HepG2 (cell line): ENCODE results near the gene PNN. TPM values are rescaled to one million over a fixed set of nuclear protein-coding genes. Genes with fewer than 3 reads are reported as not detected.
"Not testable (repeated sequence)": the region's sequence is repeated elsewhere in the genome, so short reads cannot be mapped to it uniquely, and the experiment has no call there.

Source experiments
- DPF2 ChIP-seq: sonication (generic); formaldehyde crosslinking; IDR thresholded peaks from 2 replicates; pipeline ENCODE4 v1.4.0; 2020; ENCODE audit warnings: mild to moderate bottlenecking, low read depth, missing genetic modification reagents, borderline replicate concordance
- GLI4 ChIP-seq: sonication (generic); formaldehyde crosslinking; IDR thresholded peaks from 2 replicates; pipeline ENCODE4 v1.5.1; 2020; ENCODE audit warnings: missing genetic modification reagents, mild to moderate bottlenecking, moderate library complexity, borderline replicate concordance
- HNF1A ChIP-seq, 2 experiments: sonication (generic) in 1 of 2; formaldehyde crosslinking in 1 of 2; IDR thresholded peaks; 2 replicates each; pipeline versions ENCODE4 v1.4.0 to v1.6.1; 2016 to 2020; ENCODE audit warnings: borderline replicate concordance in 1 of 2, low read depth in 1 of 2, mild to moderate bottlenecking in 1 of 2, missing genetic modification reagents in 1 of 2
- HOXA5 ChIP-seq: sonication (generic); formaldehyde crosslinking; IDR thresholded peaks from 2 replicates; pipeline ENCODE4 v1.4.0; 2020; ENCODE audit warnings: missing genetic modification reagents
- ISX ChIP-seq: sonication (generic); formaldehyde crosslinking; conservative IDR thresholded peaks from 2 replicates; pipeline ENCODE4 v1.5.0; 2020; ENCODE audit warnings: missing genetic modification reagents
- KAT7 ChIP-seq: IDR thresholded peaks from 2 replicates; pipeline ENCODE4 v1.6.1; 2018; ENCODE audit warnings: borderline replicate concordance, missing compliant biosample characterization
- KMT2A ChIP-seq: sonication (generic); formaldehyde crosslinking; IDR thresholded peaks from 2 replicates; pipeline ENCODE4 v1.4.0; 2020; ENCODE audit warnings: missing genetic modification reagents
- LCORL ChIP-seq, 2 experiments: fragments of 450-650 bp in 1 of 2; sonication (generic) in 1 of 2; formaldehyde crosslinking in 1 of 2; IDR thresholded peaks; 2 replicates each; pipeline versions ENCODE4 v1.5.0 to v1.6.1; 2017 to 2020; ENCODE audit warnings: antibody characterized with exemption in 1 of 2, missing genetic modification reagents in 1 of 2
- MED1 ChIP-seq: sonication (generic); formaldehyde crosslinking; IDR thresholded peaks from 2 replicates; pipeline ENCODE4 v1.4.0; 2020; ENCODE audit warnings: missing genetic modification reagents
- NR2F6 ChIP-seq, 2 experiments: IDR thresholded peaks; 2 replicates each; pipeline ENCODE4 v1.6.1; 2016; ENCODE audit warnings: antibody characterized with exemption in 1 of 2, mild to moderate bottlenecking in 1 of 2
- POGK ChIP-seq: sonication (generic); formaldehyde crosslinking; conservative IDR thresholded peaks from 2 replicates; pipeline ENCODE4 v1.8.0; 2022; ENCODE audit warnings: mild to moderate bottlenecking, moderate library complexity, missing genetic modification reagents
- RAD21 ChIP-seq: fragments of 450-650 bp; formaldehyde crosslinking; IDR thresholded peaks from 2 replicates; pipeline ENCODE4 v1.5.0; 2020; ENCODE audit warnings: mild to moderate bottlenecking
- STAT5B ChIP-seq: sonication (generic); formaldehyde crosslinking; IDR thresholded peaks from 2 replicates; pipeline ENCODE4 v1.4.0; 2020; ENCODE audit warnings: missing genetic modification reagents
- TARDBP ChIP-seq: sonication (generic); formaldehyde crosslinking; IDR thresholded peaks from 2 replicates; pipeline ENCODE4 v1.8.0; 2022; ENCODE audit warnings: mild to moderate bottlenecking, missing genetic modification reagents
- THAP11 ChIP-seq: IDR thresholded peaks from 2 replicates; pipeline ENCODE4 v1.6.1; 2016; ENCODE audit warnings: missing biosample characterization, missing genetic modification reagents
- ZBTB1 ChIP-seq: sonication (generic); formaldehyde crosslinking; IDR thresholded peaks from 2 replicates; pipeline ENCODE4 v1.4.0; 2020; ENCODE audit warnings: missing genetic modification reagents, borderline replicate concordance
- ZNF136 ChIP-seq: sonication (generic); formaldehyde crosslinking; IDR thresholded peaks from 2 replicates; pipeline ENCODE4 v1.8.1; 2022; ENCODE audit warnings: low read depth, mild to moderate bottlenecking, moderate library complexity, missing genetic modification reagents
- ZNF24 ChIP-seq: fragments of 450-650 bp; IDR thresholded peaks from 2 replicates; pipeline ENCODE4 v1.6.1; 2017; ENCODE audit warnings: antibody characterized with exemption, mild to moderate bottlenecking
- ZNF260 ChIP-seq: sonication (generic); formaldehyde crosslinking; IDR thresholded peaks from 2 replicates; pipeline ENCODE4 v1.4.0; 2020; ENCODE audit warnings: missing genetic modification reagents, low read depth, mild to moderate bottlenecking, borderline replicate concordance
- ZNF3 ChIP-seq: IDR thresholded peaks from 2 replicates; pipeline ENCODE4 v1.7.0; 2017; ENCODE audit warnings: inconsistent platforms
- polyA plus RNA-seq, 8 experiments: library from polyadenylated mRNA; depleted of rRNA in 3 of 8; stranded (reverse) in 7 of 8; unstranded in 1 of 8; fragments of >200 nt; fragmentation: Illumina TruSeq in 4 of 8; extraction: Trizol in 4 of 8; gene quantifications; 2 replicates each; pipeline versions ENCODE4 v1.2.1 to v1.2.3, GENCODE V29; 2011 to 2016; ENCODE audit warnings: low read depth in 4 of 8, missing spikeins in 1 of 8, mixed read lengths in 1 of 8; ENCODE audit not compliant: insufficient read depth in 1 of 8
- total RNA-seq, 5 experiments: library from RNA; depleted of rRNA; stranded (reverse); fragments of >200 nt; fragmentation: Illumina TruSeq; extraction: Trizol; gene quantifications; 2 replicates each; pipeline ENCODE4 v1.2.3, GENCODE V29; 2016; ENCODE audit warnings: low read depth in 1 of 5
- TF ChIP-seq, protein P1 (sequence below): sonication (generic); formaldehyde crosslinking; IDR thresholded peaks from 2 replicates; pipeline ENCODE4 v1.5.0; 2020; ENCODE audit warnings: missing genetic modification reagents

PNN gene
- total and polyA plus RNA-seq, 2 of the 13 experiments (the other 11 are each of a cell fraction or from before 2014, with no cell fraction given) = 58.0 to 214 TPM

- TF ChIP-seq TARDBP (CRISPR knock-in tag) (peak; percentile 46; the same call in 1 of the 2 replicates), ZNF136 (peak; percentile 82; the same call in 1 of the 2 replicates), ZNF3 (CRISPR knock-in tag) (0 out of 2 replicates have a peak, but pooled peaks have one; percentile 50), STAT5B (CRISPR knock-in tag) (0 out of 2 replicates have a peak, but pooled peaks have one; percentile 64), MED1 (peak; percentile 67), GLI4 (peak; percentile 36; the same call in 1 of the 2 replicates), POGK (CRISPR knock-in tag) (peak; percentile 35; the same call in 1 of the 2 replicates), ISX (CRISPR knock-in tag) (0 out of 2 replicates have a peak, but pooled peaks have one; percentile 54), HOXA5 (CRISPR knock-in tag) (0 out of 2 replicates have a peak, but pooled peaks have one; percentile 44), KMT2A (CRISPR knock-in tag) (peak; percentile 46; the same call in 1 of the 2 replicates), THAP11 (CRISPR knock-in tag) (peak; percentile 73), ZBTB1 (CRISPR knock-in tag) (0 out of 2 replicates have a peak, but pooled peaks have one; percentile 42), KAT7 (peak; percentile 25; the same call in 1 of the 2 replicates), RAD21 (CRISPR knock-in tag) (peak; percentile 93), LCORL (IDR thresholded peaks at IDR 0.05) (peak; percentile 80), LCORL (CRISPR knock-in tag; IDR thresholded peaks at IDR 0.05) (peak; percentile 90), DPF2 (0 out of 2 replicates have a peak, but pooled peaks have one; percentile 43), NR2F6 (IDR thresholded peaks at IDR 0.05) (peak; percentile 61), NR2F6 (CRISPR knock-in tag; IDR thresholded peaks at IDR 0.05) (peak; percentile 43; the same call in 1 of the 2 replicates), ZNF260 (CRISPR knock-in tag) (0 out of 2 replicates have a peak, but pooled peaks have one; percentile 63), ZNF24 (peak; percentile 81), HNF1A (CRISPR knock-in tag; IDR thresholded peaks at IDR 0.05; ENCODE audit: borderline replicate concordance) (peak; percentile 9; the same call in 1 of the 2 replicates)
- TF ChIP-seq, protein P1, sequence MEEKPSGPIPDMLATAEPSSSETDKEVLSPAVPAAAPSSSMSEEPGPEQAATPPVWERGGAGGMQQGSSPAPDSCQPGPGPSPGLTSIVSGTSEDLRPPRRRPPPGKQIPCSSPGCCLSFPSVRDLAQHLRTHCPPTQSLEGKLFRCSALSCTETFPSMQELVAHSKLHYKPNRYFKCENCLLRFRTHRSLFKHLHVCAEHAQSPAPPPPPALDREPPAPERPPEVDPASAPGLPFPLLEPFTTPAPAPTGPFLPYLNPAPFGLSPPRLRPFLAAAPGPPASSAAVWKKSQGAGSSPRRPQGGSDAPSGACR (CRISPR knock-in tag) = peak; percentile 90; the same call in 1 of the 2 replicates
- not testable (repeated sequence) for TF ChIP-seq HNF1A (IDR thresholded peaks at IDR 0.05; ENCODE audit: low read depth)
Observed at GRCh38 chr14:39231751-39232553, 56.9 kb downstream of the PNN start (continued).
